WTC11 (cell line): ENCODE measurements around the gene UGT8. TPM values are rescaled to one million over a fixed set of nuclear protein-coding genes. Genes with fewer than 3 reads are reported as not detected.

Experiments
- ATAC-seq: fragments of 200-7000 bp; cut with Tn5 transposase; 2 replicates; pipeline ENCODE4 v1.10.0; 2021; ENCODE audit warnings: mild to moderate bottlenecking, moderate library complexity
- CTCF ChIA-PET: fragments of 300-600 bp; sonication (Branson Sonifier 250); formaldehyde crosslinking; loops from one replicate; lab custom pipeline; 2021; ENCODE audit warnings: antibody characterized with exemption; lab: Charles Lee
- POLR2A ChIA-PET: fragments of 350-600 bp; sonication (Branson Sonifier 250); formaldehyde crosslinking; loops from one replicate; lab custom pipeline; 2021; ENCODE audit warnings: antibody characterized with exemption; lab: Charles Lee
- DNase-seq: peaks from one replicate; pipeline ENCODE4 v3.0.0; 2021; ENCODE audit warnings: low spot score
- H3K27ac Mint-ChIP-seq: 2 replicates; pipeline ENCODE4 v1.8.0; 2021; ENCODE audit warnings: mixed read lengths
- H3K27me3 Mint-ChIP-seq: 2 replicates; pipeline ENCODE4 v1.8.0; 2021; ENCODE audit warnings: low read depth, mild to moderate bottlenecking, moderate library complexity, mixed read lengths
- H3K36me3 Mint-ChIP-seq: 2 replicates; pipeline ENCODE4 v1.8.0; 2021; ENCODE audit warnings: mixed read lengths
- H3K4me1 Mint-ChIP-seq: 2 replicates; pipeline ENCODE4 v1.8.0; 2022; ENCODE audit warnings: mixed read lengths
- H3K4me3 Mint-ChIP-seq: 2 replicates; pipeline ENCODE4 v1.8.0; 2021; ENCODE audit warnings: mild to moderate bottlenecking, moderate library complexity, mixed read lengths
- H3K9me3 Mint-ChIP-seq: 2 replicates; pipeline ENCODE4 v1.8.0; 2021; ENCODE audit warnings: mixed read lengths
- ARID4B ChIP-seq: sonication (generic); formaldehyde crosslinking; IDR thresholded peaks from 2 replicates; pipeline ENCODE4 v1.8.0; 2023; ENCODE audit warnings: missing genetic modification reagents, mild to moderate bottlenecking, borderline replicate concordance
- ATF3 ChIP-seq: sonication (generic); formaldehyde crosslinking; conservative IDR thresholded peaks from 2 replicates; pipeline ENCODE4 v1.8.1; 2022; ENCODE audit warnings: mild to moderate bottlenecking, missing genetic modification reagents
- ETV6 ChIP-seq: sonication (generic); formaldehyde crosslinking; IDR thresholded peaks from 2 replicates; pipeline ENCODE4 v1.8.1; 2022; ENCODE audit warnings: mild to moderate bottlenecking, missing genetic modification reagents
- FOXJ3 ChIP-seq: sonication (generic); formaldehyde crosslinking; IDR thresholded peaks from 2 replicates; pipeline ENCODE4 v1.9.0; 2021; ENCODE audit warnings: missing genetic modification reagents, mild to moderate bottlenecking, borderline replicate concordance
- FOXP4 ChIP-seq: sonication (generic); formaldehyde crosslinking; IDR thresholded peaks from 2 replicates; pipeline ENCODE4 v1.8.0; 2022; ENCODE audit warnings: mild to moderate bottlenecking, missing genetic modification reagents
- GRHL2 ChIP-seq: fragments of 250-450 bp; sonication (Bioruptor Pico); IDR thresholded peaks from 2 replicates; pipeline ENCODE4 v1.8.0; 2022; ENCODE audit warnings: mild to moderate bottlenecking, moderate library complexity; ENCODE audit not compliant: insufficient replicate concordance, severe bottlenecking
- JAZF1 ChIP-seq: fragments of 250-450 bp; sonication (Bioruptor Pico); IDR thresholded peaks from 2 replicates; pipeline ENCODE4 v1.9.0; 2021; ENCODE audit warnings: moderate library complexity, mild to moderate bottlenecking, inconsistent platforms
- KAT7 ChIP-seq: sonication (generic); formaldehyde crosslinking; IDR thresholded peaks from 2 replicates; pipeline ENCODE4 v1.8.1; 2023; ENCODE audit warnings: missing genetic modification reagents, mild to moderate bottlenecking, borderline replicate concordance
- MXD4 ChIP-seq: fragments of 250-450 bp; sonication (Bioruptor Pico); IDR thresholded peaks from 2 replicates; pipeline ENCODE4 v1.8.0; 2021; ENCODE audit warnings: mild to moderate bottlenecking, moderate library complexity, borderline replicate concordance
- NR3C1 ChIP-seq: sonication (generic); formaldehyde crosslinking; conservative IDR thresholded peaks from 2 replicates; pipeline ENCODE4 v1.8.1; 2023; ENCODE audit warnings: low read depth, mild to moderate bottlenecking, missing genetic modification reagents
- RORB ChIP-seq: fragments of 250-450 bp; sonication (Bioruptor Pico); IDR thresholded peaks from 2 replicates; pipeline ENCODE4 v1.9.0; 2021; ENCODE audit warnings: mild to moderate bottlenecking
- SMAD3 ChIP-seq: sonication (generic); formaldehyde crosslinking; IDR thresholded peaks from 2 replicates; pipeline ENCODE4 v1.8.0; 2022; ENCODE audit warnings: missing genetic modification reagents, mild to moderate bottlenecking, borderline replicate concordance
- STAT6 ChIP-seq: sonication (generic); formaldehyde crosslinking; conservative IDR thresholded peaks from 2 replicates; pipeline ENCODE4 v1.8.1; 2023; ENCODE audit warnings: mild to moderate bottlenecking, low read depth, missing genetic modification reagents, moderate library complexity
- TCF7 ChIP-seq: sonication (generic); formaldehyde crosslinking; IDR thresholded peaks from 2 replicates; pipeline ENCODE4 v1.8.0; 2022; ENCODE audit warnings: mild to moderate bottlenecking, low read depth, missing genetic modification reagents, moderate library complexity
- TEAD4 ChIP-seq: sonication (generic); formaldehyde crosslinking; IDR thresholded peaks from 2 replicates; pipeline ENCODE4 v1.8.0; 2022; ENCODE audit warnings: mild to moderate bottlenecking, missing genetic modification reagents
- ZNF121 ChIP-seq: sonication (generic); formaldehyde crosslinking; IDR thresholded peaks from 2 replicates; pipeline ENCODE4 v1.8.0; 2023; ENCODE audit warnings: missing genetic modification reagents
- ZNF138 ChIP-seq: sonication (generic); formaldehyde crosslinking; conservative IDR thresholded peaks from 2 replicates; pipeline ENCODE4 v1.8.1; 2022; ENCODE audit warnings: mild to moderate bottlenecking, moderate library complexity, missing genetic modification reagents
- ZNF219 ChIP-seq: sonication (generic); formaldehyde crosslinking; IDR thresholded peaks from 2 replicates; pipeline ENCODE4 v1.8.0; 2023; ENCODE audit warnings: missing genetic modification reagents, mild to moderate bottlenecking, borderline replicate concordance
- total RNA-seq: library from RNA; stranded (reverse); gene quantifications from 3 replicates; pipeline ENCODE4 v1.2.3, GENCODE V29; 2021
- TF ChIP-seq, protein P1 (sequence below): fragments of 250-450 bp; sonication (Bioruptor Pico); IDR thresholded peaks from 2 replicates; pipeline ENCODE4 v1.9.0; 2021; ENCODE audit warnings: mild to moderate bottlenecking
- TF ChIP-seq, protein P2 (sequence below): sonication (generic); formaldehyde crosslinking; IDR thresholded peaks from 2 replicates; pipeline ENCODE4 v1.8.0; 2023; ENCODE audit warnings: mild to moderate bottlenecking, missing genetic modification reagents
- TF ChIP-seq, protein P3 (sequence below): sonication (generic); formaldehyde crosslinking; IDR thresholded peaks from 2 replicates; pipeline ENCODE4 v1.8.1; 2023; ENCODE audit warnings: mild to moderate bottlenecking, missing genetic modification reagents, moderate library complexity
- TF ChIP-seq, protein P4 (sequence below): sonication (generic); formaldehyde crosslinking; IDR thresholded peaks from 2 replicates; pipeline ENCODE4 v1.8.0; 2022; ENCODE audit warnings: mild to moderate bottlenecking, missing genetic modification reagents

The UGT8 gene
- total RNA-seq, 1 experiment from 2014 or later, result 30.8 TPM

DNA sequence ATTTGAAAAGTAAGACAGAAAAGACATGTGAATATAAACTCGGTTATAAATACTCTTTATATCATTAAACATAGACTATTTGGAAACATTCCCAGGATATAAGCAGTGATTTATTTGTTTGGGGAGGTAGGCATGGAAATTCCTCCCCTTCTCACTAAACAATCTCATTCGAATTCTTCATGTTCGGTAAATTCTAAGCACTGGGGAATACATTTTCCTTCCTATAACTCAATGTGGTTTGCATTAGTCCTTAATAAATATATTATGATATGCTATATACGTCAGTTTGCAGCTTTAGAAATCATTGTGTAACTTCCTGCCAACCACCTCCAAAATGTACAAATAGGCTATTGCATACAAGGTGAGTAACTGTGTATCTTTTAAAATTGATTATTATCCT, 99.6 kb downstream of the UGT8 start:
- Mint-ChIP-seq H3K4me3 (no peak overlapping the region), H3K4me1 (no peaks in the 10 kb centered on the region), H3K9me3 (no peaks in the 10 kb centered on the region), H3K27me3 (no peaks in the 10 kb centered on the region), H3K36me3 (no peaks in the 10 kb centered on the region), H3K27ac (no peak overlapping the region)
- no peak for ATAC-seq
- no peak for TF ChIP-seq TEAD4 (CRISPR knock-in tag)
- TF ChIP-seq MXD4, result no peak
- TF ChIP-seq STAT6, result no peak
- no peak for TF ChIP-seq FOXP4 (CRISPR knock-in tag)
- no peak for TF ChIP-seq ETV6
- TF ChIP-seq, protein P1, sequence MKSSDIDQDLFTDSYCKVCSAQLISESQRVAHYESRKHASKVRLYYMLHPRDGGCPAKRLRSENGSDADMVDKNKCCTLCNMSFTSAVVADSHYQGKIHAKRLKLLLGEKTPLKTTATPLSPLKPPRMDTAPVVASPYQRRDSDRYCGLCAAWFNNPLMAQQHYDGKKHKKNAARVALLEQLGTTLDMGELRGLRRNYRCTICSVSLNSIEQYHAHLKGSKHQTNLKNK (CRISPR knock-in tag), result no peak
- TF ChIP-seq, protein P2, sequence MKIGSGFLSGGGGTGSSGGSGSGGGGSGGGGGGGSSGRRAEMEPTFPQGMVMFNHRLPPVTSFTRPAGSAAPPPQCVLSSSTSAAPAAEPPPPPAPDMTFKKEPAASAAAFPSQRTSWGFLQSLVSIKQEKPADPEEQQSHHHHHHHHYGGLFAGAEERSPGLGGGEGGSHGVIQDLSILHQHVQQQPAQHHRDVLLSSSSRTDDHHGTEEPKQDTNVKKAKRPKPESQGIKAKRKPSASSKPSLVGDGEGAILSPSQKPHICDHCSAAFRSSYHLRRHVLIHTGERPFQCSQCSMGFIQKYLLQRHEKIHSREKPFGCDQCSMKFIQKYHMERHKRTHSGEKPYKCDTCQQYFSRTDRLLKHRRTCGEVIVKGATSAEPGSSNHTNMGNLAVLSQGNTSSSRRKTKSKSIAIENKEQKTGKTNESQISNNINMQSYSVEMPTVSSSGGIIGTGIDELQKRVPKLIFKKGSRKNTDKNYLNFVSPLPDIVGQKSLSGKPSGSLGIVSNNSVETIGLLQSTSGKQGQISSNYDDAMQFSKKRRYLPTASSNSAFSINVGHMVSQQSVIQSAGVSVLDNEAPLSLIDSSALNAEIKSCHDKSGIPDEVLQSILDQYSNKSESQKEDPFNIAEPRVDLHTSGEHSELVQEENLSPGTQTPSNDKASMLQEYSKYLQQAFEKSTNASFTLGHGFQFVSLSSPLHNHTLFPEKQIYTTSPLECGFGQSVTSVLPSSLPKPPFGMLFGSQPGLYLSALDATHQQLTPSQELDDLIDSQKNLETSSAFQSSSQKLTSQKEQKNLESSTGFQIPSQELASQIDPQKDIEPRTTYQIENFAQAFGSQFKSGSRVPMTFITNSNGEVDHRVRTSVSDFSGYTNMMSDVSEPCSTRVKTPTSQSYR (CRISPR knock-in tag), result no peak
- CTCF ChIA-PET, result interaction anchor here (1.0 to 1.5 kb wide), 3 partner anchors 281 to 313 kb away, joined by 3 to 6 read pairs (median 5); no protein-coding TSS in a partner anchor
- POLR2A ChIA-PET, result no interaction called here
- DNase-seq, result no peak

- Mint-ChIP-seq H3K27me3 (no peaks in the 10 kb centered on the region), H3K36me3 (no peaks in the 10 kb centered on the region)
- CTCF ChIA-PET, result no interaction called here
- TF ChIP-seq TCF7 (CRISPR knock-in tag), result no peak
- TF ChIP-seq RORB (CRISPR knock-in tag), result no peak
- TF ChIP-seq ARID4B (CRISPR knock-in tag), result no peak
- TF ChIP-seq, protein P3, sequence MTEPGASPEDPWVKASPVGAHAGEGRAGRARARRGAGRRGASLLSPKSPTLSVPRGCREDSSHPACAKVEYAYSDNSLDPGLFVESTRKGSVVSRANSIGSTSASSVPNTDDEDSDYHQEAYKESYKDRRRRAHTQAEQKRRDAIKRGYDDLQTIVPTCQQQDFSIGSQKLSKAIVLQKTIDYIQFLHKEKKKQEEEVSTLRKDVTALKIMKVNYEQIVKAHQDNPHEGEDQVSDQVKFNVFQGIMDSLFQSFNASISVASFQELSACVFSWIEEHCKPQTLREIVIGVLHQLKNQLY (CRISPR knock-in tag), result no peak
- no peak for TF ChIP-seq JAZF1 (CRISPR knock-in tag)
- TF ChIP-seq, protein P4, sequence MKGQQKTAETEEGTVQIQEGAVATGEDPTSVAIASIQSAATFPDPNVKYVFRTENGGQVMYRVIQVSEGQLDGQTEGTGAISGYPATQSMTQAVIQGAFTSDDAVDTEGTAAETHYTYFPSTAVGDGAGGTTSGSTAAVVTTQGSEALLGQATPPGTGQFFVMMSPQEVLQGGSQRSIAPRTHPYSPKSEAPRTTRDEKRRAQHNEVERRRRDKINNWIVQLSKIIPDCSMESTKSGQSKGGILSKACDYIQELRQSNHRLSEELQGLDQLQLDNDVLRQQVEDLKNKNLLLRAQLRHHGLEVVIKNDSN (CRISPR knock-in tag), result no peak
- TF ChIP-seq SMAD3, result no peak
- TF ChIP-seq NR3C1, result no peak
- TF ChIP-seq FOXJ3 (CRISPR knock-in tag), result no peak
- TF ChIP-seq GRHL2 (CRISPR knock-in tag), result no peak
- TF ChIP-seq ZNF121 (CRISPR knock-in tag), result no peak
- TF ChIP-seq ATF3 (CRISPR knock-in tag), result no peak
- TF ChIP-seq KAT7 (CRISPR knock-in tag), result no peak
- no peak for TF ChIP-seq ZNF219
- TF ChIP-seq ZNF138 (CRISPR knock-in tag), result no peak
Observed at GRCh38 chr4:114701491-114701890, 102.9 kb downstream of the UGT8 start.

More at GRCh38 chr4:114701491-114701890, 102.9 kb downstream of the UGT8 start:
- POLR2A ChIA-PET, result no interaction called here
- H3K27ac Mint-ChIP-seq, result no peak overlapping the region
- no peaks in the 10 kb centered on the region for H3K4me1 Mint-ChIP-seq
- H3K4me3 Mint-ChIP-seq, result no peak overlapping the region
- ATAC-seq (no peak), DNase-seq (no peak)
- no peaks in the 10 kb centered on the region for H3K9me3 Mint-ChIP-seq
